CD4-positive, alpha-beta T cell treated with Interleukin-4 for 4 hours (primary cell): Measurements from ENCODE around the gene LILRA6.
"Not testable (repeated sequence)": the region's sequence is repeated elsewhere in the genome, so short reads cannot be mapped to it uniquely, and the experiment has no call there.

Experiments used
- DNase-seq: peaks from one replicate; pipeline ENCODE4 v3.0.0-alpha.2; 2020

Gene LILRA6

DNA sequence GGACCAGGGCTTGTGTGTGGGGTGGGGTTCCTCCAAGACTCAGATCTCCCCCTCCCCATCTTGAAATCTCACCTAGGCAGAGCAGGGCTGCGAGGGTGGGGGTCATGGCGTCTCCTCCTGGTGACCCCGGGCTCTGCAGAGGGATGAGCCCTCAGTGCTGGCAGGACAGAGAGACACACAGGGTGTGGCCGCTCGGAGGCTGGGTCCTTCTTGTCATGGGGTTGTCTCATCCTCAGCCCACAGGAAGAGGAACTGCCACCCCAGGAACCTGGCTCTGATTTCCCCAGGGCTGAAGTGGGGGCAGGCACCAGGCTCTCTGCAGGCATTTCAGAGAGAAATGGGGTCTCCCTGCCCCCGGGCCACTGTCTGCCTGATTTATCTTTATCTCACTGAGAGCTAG is at the start of gene LILRA6:
Gene LILRA6 (minus strand): TSS at position 145 of the 400 bp plus-strand sequence.
- not testable (repeated sequence) for DNase-seq

DNA sequence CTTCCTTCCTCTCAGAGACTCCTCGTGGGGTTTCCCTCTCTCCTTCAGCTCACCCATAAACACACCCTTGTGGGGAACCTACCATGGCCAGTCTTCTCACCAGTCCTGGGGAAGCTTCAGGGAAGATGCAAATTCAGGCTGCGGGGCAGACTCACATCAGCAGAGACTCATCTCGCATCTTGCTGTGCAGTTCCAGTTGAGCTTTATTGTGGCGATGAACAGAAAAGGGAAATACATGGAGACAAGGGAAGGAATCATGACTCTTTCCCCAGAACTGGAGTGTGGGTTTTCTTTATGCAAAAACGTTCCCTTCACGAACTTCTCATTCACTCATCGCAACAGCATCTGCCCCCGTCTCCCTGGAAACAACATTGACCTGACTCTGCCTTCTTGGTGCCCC is 46.6 kb upstream of the LILRA6 start:
- DNase-seq = not testable (repeated sequence)

DNA sequence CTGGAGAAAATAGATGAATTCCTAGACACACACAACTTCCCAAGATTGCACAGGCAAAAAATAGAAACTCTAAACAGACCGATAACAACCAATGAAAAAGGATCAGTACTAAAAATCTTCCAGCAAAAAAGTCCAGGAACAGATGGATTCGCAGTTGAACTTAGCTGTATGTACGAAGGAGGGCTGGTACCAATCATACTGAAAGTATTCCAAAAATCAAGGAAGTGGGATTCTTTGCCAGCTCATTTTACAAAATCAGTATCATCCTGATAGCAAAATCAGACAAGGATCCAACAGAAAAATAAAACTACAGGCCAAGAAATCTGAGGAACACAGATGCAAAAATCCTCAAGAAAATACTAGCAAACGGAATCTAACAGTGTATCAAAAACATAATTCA is 44.9 kb upstream of the LILRA6 start:
- no peak for DNase-seq

DNA sequence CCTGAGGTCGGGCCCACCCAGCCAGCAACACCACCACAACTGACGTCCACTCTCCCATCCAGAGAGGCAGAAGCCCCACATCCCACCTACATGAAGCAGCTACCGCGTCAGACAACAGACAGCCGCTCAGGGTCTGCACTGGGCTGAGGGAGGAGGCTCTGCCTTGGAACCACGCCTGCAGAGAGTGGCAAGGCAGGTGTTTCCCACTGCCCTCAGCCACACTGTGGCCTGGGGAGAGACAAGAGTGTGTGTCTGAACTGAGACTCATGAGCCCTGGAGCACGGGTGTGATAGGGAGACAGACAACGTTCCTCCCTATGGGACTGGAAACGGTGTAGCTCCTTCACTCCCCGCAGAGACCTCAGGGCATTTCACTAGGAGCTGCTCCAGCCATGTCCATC is 43.7 kb upstream of the LILRA6 start:
- not testable (repeated sequence) for DNase-seq

DNA sequence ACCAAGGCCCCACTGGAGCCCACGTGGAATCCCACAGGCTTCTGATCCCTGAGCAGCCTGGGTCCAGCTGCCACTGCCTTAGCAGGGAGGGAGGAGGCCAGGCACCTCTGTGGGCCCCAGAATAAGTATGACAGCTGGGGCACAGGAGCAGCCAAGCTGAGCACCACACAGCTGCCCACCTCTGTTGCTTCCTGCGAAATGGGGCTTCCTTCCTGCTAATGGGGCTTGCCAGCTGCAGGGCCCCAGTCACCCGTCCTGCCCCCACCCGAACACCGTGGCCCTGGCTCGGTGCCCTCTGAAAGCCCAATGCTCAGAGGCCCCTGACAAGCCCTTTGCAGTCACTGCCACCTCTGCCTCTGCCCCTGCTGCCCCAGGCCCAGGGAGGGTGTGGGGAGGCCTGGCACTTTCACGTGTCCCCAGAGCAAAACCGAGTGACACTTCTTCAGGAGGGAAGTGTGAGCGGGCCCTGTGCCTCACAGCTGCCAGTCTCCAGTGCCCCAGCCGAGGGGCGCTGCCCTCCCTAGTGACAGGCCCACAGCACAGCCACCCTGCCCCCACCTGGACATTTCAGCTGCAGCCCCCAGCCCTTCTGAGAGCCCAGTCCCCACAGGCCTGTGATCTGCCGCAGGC is 43.0 kb upstream of the LILRA6 start:
- DNase-seq = not testable (repeated sequence)

DNA sequence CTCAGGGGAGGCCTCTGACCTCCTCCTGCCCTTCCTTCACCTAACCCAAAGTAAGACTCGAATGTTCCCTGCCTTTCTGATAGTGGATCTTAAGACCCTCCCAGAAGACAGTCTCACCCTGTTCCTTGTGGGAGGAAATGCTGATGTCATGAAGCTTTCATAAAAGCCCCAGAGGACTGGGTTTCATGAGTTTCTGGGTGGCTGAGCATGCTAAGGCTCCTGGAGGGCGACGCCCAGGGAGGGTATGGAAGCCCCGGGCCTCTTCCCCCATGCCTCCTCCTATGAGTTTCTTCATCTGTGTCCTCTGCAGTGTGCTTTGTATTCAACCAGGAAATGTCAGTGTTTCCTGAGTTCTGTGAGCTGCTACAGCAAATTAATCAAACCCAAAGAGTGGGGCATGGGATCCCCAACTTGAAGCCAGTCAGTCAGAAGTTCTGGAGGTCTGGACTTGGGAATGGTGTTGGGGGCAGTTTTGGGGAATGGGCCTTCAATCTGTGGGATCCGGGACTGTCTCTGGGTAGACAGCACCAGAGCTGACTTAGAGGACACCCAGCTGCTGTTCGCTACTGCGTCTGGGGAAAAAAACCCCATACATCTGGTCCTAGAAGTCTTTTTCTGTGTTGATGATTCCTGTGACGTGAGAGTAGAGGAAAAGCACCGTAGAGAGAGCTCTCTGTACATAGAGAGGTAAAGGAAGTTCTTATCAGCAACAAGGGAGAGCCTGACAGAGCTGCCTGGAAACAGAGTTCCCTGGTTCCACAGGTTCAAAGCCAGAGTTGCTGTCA is 40.3 kb upstream of the LILRA6 start:
- no peak for DNase-seq

DNA sequence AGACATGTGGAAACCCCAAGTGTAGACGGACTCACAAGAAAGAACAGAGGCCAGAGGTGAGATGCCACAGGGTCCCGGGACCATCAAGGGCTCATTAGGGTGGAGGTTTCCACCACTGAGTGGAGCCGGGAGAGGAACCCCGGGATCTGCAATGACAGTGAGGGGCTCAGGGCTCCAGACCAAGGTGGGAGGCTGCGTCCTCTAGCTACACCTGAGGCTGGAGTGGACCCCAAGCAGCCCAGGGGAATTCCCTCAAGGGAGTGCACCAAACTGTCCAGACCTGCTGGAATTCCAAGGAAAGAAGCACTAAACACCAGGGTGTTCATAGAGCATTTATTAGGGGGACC is 39.1 kb upstream of the LILRA6 start:
- not testable (repeated sequence) for DNase-seq

DNA sequence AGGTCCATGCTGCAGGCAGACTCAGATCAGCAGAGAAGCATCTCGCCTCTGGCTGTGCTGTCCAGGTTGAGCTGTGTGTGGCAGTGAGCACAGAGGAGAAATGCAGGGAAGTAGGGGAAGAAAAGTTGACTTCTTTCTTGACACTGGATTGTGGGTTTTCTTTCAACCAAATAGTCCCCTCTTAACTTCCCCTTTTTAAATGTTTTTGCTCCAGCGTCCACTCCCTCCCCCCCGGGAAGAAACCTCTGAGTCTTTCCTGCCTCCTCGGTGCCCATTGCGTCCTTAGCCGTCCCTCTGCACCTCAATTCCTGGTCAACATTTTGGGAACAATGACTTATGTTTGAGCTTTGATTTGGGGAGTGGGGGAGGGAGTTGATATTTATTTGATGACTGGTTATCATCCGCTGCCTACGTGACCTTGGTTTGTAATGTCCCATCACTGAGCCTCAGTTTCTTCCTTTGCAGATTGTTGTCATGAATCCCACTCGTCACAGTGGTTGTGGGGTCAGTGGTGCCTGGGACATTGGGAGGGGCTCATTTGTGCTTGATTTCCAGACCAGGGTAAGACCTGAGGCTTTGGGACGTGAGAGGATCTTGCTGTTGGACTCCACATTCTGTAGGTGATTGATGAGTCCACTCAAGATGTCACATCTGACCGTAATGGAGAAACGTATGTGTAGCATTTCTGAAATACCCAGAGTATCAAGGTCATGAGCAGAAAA is 38.6 kb upstream of the LILRA6 start, which contains the start of gene LILRB2:
Gene LILRB2 (minus strand): TSS at position 104 of the 722 bp plus-strand sequence. CDS start 614 bp downstream, outside the sequence.
- DNase-seq = no peak

DNA sequence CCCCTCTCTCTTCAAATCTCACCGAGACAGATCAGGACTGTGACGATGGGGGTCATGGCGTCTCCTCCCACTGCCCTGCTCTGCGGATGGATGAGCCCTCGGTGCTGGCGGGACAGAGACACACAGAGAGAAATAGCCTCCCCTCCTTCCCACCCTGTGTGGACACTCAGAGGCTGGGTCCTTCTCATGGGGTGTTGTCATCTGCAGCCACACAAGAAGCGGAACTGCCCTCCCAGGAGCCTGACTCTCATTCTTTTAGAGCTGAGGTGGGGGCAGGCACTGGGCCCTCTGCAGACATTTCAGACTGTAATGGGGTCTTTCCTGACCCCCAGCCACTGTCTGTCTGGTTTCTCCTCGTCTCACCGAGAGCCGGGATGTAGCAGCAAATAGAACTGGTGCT is 37.9 kb upstream of the LILRA6 start:
- not testable (repeated sequence) for DNase-seq

DNA sequence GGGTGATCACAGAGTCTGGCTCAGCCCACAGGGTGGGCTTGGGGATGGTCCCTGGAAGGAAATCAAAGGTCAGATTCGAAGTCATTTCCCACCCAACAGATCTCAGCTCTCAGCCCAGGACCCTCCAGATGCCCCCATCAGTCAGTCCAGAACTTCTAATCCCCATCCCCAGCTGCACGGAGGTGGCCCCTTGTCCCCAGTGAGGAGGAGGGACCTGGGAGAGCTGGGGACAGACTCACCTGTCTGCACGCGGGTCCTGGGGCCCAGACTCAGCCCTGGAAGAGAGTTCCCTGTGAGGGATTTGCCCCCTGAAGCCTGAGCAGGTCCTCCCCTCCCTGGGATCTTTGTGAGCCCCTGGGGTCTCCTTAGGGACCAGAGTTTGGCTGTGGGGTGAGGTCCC is 37.4 kb upstream of the LILRA6 start:
- DNase-seq = not testable (repeated sequence)

DNA sequence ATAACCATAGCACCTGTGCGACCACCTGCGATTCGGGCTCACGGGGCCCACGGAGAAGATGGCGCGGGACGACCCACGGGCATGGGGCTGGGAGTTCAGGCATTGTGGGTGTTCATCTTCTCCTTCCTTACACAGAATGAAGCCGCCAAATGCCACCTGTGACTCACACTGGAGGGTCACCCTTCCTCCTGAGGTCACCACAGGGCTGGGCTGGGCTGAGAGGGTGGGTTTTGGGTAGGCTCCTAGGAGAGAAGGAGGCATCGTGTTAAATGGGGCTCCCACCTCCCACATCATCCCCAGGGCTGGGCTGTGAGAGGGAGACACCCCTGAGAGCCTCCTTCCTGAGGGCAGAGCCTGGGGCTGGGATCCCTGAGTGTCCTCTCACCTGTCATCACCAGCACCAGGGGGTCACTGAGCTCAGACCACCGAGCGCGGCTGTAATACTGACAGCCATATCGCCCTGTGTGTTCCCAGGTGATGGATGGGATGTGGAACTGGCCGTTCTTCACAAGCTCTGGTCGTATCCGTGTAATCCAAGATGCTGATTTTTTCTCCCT is 36.9 kb upstream of the LILRA6 start:
- DNase-seq = no peak

DNA sequence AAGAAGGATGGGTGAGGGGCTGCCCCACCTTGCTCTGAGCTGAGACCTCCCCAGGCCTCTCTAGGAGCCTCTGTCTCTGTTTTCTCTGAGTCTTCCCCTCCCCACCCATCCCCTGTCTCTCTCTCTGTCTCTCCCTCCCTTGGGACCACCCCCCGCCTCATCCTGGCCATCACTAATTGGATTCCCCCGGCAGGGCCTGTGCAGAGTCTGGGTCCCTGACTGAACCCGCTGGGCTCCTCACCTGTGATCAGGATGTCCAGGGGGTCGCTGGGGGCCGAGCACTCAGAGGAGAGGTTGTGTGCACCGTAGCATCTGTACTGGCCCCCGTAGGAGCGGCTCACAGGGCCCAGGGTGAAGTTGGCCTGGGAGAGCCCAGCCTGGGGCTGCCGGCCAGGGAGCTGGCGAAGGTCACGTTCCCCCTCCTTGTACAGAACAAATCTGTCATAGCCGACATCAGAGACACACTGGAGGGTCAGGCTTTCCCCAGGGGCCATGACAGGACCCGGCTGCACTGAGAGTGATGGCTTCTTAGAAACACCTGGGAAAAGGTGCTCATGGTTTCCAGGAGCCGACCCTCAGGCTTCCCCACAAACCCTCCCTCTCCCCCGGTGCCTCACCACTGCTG is 36.1 kb upstream of the LILRA6 start:
- not testable (repeated sequence) for DNase-seq

DNA sequence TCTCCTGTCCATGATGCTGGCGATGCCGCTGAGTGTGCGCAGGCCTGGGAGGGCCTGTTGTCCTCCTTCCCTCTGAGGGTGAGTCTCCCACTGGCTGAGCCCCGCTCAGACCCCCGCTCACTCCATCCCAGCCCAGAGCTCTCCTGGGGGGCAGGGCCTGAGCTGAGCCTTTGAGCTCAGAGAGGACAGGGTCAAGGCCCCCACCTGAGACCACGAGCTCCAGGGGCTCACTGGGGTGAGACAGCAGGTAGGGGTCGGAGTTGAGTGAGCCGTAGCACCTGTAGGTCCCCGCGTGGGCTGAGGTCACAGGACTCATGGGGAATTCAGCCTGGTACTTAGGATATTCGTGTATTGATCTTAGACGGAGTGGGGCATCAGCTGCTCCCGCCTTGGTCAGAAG is 35.5 kb upstream of the LILRA6 start:
- DNase-seq = not testable (repeated sequence)

DNA sequence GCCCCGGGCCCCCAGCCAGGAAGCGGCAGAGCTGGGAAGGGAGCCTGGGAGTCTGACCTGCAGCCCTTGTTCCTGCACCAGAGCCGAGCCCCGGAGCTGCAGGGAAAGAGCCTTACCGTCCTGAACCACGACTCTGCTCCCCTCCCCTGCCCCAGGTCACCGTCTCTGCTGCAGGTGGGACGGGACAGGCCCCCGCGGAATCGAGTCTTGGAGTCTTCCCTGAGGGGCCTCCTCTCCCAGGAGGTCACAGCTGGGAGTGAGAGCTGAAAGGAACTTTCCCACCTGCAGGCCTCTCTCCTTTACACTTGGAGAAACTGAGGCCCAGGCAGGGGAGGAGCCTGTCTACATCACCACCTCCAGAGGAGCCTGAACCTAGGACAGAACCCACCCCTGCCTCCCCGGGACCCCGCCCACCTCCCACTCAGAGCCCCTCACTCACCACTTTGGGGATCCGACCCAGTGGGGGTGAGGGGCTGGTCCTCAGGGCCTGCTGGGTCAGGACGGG is 34.6 kb upstream of the LILRA6 start:
- DNase-seq = not testable (repeated sequence)

DNA sequence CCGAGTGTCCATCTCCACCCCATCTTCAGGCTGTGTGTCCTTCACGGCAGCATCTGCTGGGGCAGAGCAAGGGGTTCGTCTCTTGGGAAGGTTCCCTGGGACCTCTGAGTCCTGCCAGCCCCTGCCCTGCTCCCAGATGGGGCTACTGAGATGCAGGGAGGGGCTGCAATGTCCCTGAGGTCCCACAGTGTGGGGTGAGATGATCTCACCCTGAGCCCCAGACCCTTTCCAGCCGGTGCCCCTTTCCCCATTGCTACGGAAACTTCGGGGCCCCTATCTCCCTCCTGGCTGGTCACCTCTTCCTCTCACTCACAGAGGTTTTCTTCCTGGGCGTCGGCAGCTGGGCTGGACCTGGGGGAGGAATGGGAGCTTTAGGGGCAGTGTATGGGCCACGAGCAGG is 33.4 kb upstream of the LILRA6 start:
- no peak for DNase-seq

DNA sequence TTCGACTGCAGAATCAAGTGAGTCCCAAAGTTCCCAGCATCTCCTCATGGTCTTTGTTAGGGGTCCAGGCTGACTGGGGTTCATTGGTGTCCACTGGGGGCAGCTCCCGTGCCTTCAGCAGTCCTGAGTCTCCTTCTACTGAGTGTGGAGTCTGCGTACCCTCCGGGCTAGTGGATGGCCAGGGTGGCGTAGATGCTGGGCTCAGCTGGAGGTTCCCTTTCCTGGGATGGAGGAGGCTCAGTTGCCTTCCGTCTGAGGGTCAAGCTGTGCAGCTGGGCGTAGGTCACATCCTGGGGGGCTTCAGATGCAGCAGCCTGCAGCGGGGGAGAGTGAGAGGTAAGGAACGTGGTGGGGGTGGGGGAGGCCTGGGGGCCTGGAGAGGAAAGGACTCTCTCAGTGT is 31.9 kb upstream of the LILRA6 start:
- not testable (repeated sequence) for DNase-seq

DNA sequence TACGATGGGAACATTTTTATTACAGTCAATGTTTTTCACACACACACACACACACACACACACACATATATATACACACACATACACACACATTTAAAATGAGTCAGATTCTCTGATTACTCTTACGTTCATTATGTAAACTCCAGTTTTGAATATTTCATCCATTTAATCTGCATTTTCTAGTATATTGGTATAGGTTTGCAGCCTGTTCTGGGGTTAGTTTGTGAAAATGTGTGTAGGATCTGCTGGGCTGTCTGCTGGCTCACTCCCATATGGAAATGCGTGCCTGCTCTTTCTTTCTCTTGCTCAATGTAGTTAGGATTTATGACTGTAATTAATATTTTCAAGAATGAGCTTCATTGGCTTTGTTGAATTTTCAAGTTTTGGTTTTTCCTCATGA is 31.2 kb upstream of the LILRA6 start:
- DNase-seq = no peak

DNA sequence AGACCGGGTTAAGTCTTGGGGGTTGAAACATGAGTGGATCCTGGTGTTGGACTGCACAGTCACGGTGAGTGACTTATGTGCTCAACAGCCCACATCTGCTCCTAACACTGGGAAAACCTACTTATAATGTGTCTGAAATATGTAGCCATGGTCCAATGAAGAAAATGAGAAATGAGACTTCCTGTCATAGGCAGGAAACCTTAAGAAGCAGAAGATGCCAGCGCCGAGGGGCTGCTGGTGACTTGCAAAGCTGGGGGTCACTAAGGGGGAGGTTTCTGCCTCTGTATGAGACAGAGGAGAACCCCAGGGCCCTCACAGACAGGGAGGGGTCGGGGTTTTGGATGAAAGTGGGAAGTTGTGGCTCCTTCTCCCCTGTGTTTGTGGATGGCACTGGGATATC is 29.6 kb upstream of the LILRA6 start:
- DNase-seq = not testable (repeated sequence)

DNA sequence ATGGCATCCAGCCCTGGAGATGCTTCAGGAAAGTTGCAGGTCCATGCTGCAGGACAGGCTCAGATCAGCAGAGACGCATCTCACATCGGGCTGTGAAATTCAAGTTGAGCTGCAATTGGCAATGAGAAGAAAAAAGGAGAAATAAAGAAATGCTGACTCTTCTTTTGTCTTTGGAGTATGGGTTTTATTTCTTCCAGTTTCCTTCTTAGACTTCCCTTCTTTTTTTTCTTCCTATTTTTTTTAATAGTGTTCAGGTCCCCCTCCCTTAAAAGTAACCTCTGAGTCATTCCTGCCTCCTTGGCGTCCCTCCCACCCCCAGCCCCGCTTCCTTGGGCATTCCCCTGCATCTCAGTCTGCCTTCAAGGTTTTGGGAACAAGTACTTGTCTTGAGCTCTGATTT is 29.0 kb upstream of the LILRA6 start:
- not testable (repeated sequence) for DNase-seq

DNA sequence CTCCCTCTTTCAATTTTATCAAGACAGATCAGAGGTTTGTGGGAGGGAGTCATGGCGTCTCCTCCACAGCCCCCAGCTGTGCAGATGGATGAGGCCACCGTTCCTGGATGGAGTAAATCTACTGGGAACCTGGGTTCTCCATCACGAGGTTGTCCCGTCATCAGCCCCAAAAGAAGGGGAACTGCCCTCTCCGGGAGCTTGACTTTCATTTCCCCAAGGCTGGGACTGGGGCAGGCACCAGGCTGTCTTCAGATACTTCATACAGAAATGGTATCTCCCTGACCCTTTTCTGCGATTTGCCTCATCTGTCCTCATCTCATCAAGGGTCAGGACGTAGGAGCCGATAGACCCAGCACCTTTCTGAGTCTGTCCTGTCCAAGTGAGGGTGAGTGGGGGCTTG is 28.5 kb upstream of the LILRA6 start:
- no peak for DNase-seq

DNA sequence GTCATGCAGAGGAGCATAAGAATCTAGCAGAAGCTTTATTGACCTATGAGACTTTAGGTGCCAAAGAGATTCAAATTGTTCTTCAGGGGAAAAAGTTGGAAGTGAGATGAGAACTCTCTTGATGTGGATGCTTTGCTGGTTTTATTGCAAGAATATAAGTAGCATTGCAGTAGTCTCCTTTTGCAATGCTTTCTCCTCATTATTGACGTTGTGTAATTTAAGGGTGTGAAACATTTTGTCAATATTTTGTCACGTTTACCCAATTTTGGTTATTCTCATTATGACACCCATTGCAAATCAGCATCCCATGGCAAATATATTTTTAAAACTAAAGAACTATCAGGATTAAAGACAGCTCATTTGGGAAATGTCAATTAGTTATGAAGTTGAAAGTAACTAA is 26.3 kb upstream of the LILRA6 start:
- no peak for DNase-seq

DNA sequence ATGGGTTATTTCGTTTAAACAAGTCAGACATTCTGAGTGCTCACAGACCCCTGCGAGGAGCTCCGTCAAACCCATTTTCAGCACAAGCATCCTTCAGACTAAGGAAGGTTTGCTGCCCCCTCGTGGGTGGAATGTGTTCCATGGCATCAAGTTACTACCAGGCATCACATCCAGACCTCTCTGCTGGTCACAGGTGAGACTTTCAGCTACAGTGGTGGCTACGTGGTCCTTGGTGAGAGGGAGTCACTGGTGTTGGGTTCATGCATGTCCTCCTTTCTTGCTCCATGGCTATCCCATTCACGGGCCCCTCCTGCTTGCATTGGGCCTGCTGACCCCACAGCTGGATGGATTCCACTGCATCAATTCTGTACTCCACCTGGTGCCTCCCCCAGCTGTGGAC is 23.5 kb upstream of the LILRA6 start:
- peak; percentile 49 for DNase-seq

DNA sequence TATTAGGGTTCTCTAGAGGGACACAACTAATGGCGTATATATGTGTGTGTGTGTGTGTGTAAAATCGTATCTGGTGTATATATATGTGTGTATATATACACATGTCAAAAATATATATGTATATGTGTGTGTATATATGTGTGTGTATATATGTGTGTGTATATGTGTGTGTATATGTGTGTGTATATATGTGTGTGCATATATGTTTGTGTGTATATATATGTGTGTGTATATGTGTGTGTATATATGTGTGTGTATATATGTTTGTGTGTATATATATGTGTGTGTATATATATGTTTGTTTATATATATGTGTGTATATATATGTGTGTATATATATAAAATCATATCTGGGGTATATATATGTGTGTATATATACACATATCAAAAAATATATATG is 19.9 kb upstream of the LILRA6 start:
- DNase-seq = no peak
